ENCODE data around the gene FZR1.

DNA sequence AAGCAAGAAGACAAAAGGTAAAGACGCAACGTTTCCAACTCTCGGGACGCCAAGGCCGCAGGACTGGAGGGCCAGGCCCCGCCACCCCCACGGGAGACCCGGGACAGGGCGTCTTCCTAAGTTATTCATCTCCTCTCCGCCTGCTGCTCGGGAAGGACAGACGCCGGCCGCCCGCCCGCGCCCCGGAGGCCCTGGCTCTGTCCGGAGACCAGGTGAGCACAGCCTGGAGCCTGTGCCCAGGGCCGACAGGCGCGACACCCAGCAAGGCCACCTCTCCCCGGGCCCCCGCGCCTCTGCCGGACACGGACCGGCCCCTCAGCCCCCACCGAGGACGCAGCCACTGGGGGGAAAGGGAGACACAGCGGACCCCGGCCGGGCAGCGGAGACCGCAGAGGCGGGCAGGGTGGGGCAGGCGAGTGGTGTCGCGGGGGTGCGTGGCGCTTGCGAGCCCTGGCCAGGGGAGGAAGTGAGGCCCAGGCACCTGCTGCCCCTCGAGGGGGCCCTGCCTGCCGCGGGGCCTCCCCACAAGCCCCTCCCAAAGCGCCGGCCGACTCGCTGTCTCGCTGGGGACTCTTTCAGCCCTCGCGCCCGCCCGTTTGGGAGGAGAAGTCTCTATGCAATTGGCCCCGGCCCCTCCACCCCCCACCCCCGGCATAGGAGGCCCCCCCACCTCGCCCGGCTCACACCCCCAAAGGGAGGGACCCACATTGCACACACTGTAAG lies 43.0 kb upstream of the FZR1 start:
- TF ChIP-seq, protein P1, sequence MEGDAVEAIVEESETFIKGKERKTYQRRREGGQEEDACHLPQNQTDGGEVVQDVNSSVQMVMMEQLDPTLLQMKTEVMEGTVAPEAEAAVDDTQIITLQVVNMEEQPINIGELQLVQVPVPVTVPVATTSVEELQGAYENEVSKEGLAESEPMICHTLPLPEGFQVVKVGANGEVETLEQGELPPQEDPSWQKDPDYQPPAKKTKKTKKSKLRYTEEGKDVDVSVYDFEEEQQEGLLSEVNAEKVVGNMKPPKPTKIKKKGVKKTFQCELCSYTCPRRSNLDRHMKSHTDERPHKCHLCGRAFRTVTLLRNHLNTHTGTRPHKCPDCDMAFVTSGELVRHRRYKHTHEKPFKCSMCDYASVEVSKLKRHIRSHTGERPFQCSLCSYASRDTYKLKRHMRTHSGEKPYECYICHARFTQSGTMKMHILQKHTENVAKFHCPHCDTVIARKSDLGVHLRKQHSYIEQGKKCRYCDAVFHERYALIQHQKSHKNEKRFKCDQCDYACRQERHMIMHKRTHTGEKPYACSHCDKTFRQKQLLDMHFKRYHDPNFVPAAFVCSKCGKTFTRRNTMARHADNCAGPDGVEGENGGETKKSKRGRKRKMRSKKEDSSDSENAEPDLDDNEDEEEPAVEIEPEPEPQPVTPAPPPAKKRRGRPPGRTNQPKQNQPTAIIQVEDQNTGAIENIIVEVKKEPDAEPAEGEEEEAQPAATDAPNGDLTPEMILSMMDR (IDR thresholded peaks at IDR 0.05): no peak
- TF ChIP-seq POLR2AphosphoS5 (IDR thresholded peaks at IDR 0.05) (no peak), POLR2A (IDR thresholded peaks at IDR 0.05) (no peak)

Data from prostate gland (tissue), 2 donors.